GM18520 (cell line): ENCODE data around the gene OPCML.

ENCODE experiments used
- ATAC-seq: cut with Tn5 transposase; IDR thresholded peaks from one replicate; pipeline ENCODE4 v1.9.1; 2021; ENCODE audit not compliant: unreplicated experiment

OPCML gene

GRCh38 chr11:133302056-133302455 lies 230.2 kb downstream of the OPCML start:
- ATAC-seq, result no peak

GRCh38 chr11:133300666-133301065 lies 231.6 kb downstream of the OPCML start:
- no peak for ATAC-seq

DNA sequence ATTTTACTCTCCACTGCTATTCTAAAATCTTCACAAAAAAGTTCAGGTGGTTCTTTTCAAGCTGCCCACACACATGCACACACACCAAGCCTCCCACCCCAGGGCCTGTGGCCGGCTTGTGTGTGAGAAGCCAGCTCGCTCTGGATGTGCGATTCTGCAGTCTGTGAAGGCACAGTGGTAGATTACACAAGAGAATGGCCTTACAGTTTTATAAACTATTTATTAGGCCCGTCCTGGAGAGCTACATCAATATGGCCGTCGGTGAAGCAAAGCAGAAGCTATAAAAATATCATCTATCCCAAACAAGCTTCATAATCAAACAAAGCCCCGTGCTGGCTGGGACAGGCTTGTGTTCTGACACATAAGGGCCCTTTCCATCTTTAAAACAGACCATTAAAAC lies 240.5 kb downstream of the OPCML start:
- ATAC-seq, result no peak

DNA sequence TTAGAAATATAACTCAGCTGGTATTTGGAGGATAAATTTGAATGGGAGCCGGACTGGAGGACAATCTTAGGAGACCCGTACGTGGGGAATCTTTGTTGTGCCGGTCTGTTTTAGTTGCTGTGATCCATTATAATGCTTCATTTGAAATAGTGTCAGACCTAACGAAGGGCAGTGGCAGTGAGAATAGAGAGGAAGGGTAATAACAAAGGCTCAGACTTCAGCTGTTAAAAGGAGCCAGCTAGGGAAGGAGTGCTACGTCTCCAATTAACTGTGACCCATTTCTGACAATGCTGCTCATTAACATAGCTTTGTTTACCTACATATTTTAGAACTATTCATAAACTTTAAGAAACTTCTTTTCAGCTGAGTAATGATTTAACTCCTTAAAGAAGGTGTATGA lies 246.9 kb downstream of the OPCML start:
- no peak for ATAC-seq

DNA sequence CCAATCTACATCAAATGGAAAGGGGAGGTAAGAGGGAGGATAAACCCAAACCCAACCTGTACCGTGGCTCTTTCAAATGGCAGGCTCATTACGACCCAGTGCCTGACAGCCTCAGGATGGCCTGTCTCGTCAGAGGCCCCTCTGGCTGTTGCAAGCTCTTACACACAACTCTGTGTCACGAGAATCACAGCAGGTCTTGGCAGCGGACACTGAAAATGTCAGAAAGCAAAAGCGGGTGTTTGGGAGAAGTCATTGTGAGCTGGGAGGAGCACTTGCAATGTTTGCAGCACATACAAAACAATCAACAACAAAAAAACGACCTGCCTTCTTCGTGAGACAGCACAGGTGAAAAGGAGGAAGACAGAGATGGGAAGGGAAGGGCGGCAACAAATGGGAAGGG lies 248.1 kb downstream of the OPCML start:
- ATAC-seq, result no peak

DNA sequence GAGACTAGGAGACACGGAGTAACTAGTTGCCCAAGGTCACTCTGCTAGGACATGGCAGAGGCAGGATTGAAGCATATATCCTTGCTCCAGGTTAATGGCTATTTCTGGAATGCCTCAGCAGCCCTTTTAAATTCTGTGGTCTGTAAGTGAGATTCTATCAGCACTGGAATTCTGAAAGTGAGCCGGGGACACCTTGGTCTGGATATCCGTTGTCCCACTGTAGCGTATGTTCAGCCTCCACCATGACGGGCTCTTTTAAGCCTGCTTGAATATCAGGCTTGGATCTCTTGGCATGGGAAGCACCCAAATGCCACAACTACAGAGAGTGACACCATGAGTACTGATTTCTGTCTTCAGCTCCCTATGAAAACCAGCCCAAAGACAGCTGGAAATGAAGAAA lies 254.4 kb downstream of the OPCML start:
- ATAC-seq, result no peak

DNA sequence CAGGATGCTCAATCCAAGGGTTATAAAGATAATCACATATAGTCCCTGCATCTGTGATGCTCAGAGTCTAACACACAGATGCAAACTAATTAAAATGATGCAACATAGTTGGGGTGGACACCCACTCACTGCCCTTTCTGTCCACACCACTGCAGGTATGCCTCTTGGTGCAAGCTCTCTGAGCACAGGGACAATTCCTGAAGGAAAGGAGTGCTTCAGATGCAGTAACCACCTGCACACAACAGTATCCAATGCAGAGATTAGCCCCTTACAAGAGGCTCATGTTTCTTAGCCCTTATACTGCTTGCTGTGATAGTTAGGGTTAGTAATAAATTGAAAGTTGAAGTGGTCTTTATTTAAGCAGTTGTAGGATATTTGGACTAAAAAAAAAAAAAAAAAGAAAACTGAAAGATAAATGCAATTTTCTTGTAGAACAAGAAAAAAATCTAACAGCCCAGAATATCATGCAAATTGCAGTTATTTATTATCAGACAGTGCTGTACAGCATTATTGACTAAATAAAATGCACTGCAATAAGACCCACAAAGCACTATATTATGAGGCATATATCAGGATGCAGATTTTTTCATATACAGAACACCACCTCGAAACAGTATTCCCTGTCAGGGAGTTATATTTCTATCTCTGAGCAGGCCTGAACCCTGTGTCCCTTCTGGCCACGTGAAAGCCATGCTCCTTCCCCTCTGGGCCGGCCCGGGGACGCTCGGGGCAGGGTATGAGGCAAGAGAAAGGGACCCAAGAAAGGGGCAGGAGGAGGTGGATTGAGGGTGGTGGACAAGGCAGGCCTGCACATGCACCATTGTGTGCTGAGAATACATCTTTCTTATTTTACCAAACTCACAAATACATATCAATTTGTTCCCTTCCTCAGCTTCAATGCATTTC lies 260.2 kb downstream of the OPCML start:
- no peak for ATAC-seq

DNA sequence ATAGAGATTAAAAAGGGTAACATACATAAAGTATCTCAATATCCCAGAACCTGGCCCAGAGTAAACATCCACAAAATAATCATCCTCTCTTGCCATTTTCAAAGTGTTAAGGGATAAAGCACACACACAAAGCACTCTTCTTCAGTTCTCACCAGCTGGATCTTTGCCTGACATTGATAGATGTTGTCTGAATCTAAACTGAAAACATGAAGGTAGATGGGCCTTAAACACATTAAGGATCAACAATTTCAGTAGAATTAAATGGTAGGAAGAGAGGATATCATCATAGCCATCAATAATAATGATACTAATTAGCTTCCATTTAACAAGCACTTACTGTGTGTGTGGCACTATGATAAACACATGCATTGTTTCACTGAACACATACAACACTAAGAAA lies 261.1 kb downstream of the OPCML start:
- no peak for ATAC-seq

DNA sequence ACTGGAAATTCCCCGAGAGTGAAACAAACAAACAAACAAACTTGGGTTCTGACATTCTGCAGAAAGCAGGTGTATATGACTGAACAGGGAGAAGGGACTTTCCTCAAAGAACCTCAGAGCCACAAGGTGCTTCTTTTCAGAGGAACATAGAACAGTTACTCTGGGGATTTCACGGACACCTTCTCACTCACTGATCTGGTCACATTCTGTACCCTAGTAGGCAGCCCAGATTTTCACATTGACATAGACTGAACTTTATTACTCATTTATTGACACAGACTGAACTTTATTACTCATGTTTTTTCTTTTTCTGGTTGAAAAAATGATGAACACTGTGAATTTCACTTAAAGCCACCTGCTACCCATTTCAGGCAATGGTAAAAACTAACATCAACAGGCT lies 263.0 kb downstream of the OPCML start:
- ATAC-seq, result peak; percentile 95

DNA sequence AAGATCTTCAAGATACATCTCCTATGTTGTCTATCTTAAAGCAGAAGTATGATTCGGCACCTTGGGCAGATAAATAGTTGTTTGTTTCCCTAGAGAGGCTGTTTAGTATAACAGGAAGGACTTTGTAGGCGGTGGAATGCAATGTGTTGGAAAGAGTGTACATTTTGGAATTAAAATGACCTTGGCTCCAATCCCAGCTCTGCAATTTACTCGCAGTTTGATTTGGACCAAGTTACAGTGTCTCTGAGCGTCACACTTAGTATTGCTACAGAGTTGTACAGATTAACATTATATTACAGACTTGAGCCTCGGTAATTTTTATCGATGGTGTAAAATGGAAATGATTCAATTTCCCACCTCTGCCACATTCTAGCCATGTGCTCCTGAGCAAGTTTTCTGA lies 265.3 kb downstream of the OPCML start:
- no peak for ATAC-seq

GRCh38 chr11:133265530-133266035 lies 266.7 kb downstream of the OPCML start:
- no peak for ATAC-seq

DNA sequence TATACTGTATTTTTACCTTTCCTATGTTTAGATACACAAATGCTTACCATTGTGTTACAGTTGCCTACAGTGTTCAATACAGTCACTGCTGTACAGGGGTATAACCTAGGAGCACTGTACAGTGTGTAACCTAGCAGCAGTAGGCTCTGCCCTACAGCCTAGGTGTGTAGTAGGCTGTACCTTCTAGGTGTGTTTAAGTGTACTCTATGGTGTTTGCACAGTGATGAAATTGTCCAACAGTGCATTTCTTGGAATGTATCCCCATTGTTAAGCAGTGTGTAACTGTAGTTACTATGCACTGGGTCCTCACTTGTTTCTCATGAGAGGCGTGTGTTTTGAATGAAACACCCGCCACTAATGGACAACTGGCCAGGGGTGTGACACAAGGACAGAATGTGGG lies 269.0 kb downstream of the OPCML start:
- ATAC-seq, result no peak

DNA sequence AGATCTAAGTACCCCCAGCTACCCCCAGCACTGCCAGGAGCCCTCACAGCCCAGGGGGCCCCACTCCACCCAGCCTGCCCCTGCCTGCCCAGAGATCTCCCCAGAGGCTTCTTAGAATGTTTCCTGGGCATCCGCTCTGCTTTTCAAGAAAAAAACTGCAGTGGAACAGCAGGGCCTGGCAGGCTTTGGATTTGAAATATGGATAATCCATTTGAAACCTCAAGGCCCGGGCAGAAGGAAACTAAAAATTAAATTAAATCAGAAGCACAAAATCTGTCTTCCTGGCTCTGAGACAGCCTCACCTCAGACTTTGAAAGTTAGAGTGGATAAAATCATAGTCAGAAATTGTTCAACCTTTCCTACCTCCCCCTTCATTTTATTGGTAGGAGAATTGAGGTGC lies 273.6 kb downstream of the OPCML start:
- no peak for ATAC-seq

- ATAC-seq, result no peak
Observed at GRCh38 chr11:133254601-133255000, 277.7 kb downstream of the OPCML start.

GRCh38 chr11:133253570-133253969 lies 278.7 kb downstream of the OPCML start:
- no peak for ATAC-seq

- ATAC-seq, result no peak
Observed at GRCh38 chr11:133251841-133252240, 280.5 kb downstream of the OPCML start.

DNA sequence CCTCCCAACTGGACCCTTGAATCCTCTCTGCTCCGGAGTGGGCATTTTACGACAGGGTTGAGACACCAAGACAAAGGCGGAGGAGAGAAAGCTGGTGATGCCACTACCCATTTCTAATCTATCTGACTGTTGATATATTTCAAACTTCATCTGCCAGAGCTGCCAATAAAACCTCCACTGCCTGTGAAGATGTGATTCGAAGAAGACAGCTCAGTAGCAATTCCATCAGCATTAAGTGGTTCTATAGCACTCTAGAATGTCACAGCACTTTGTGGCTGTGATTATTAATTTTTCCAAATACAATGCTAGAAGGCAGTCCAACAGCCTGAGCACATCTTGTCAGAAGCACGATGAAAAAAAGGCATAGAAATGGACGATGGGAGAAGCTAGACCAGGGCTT lies 282.8 kb downstream of the OPCML start:
- ATAC-seq, result no peak

DNA sequence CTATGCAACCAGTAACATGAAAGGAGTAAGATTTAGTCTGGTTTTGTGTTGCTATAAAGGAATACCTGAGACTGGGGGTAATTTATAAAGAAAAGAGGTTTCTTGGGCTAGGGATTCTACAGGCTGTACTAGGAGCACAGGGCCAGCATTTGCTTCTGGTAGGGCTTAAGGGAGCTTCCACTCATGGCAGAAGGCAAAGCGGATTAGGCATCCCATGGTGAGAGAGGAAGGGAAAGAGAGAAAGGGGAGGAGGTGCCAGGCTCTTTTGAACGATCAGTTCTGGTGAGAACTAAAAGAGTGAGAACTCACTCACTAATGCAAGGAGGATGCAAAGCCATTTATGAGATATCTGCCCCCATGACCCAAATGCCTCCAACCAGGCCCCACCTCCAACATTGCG lies 283.2 kb downstream of the OPCML start:
- no peak for ATAC-seq

- ATAC-seq, result no peak
Observed at GRCh38 chr11:133243832-133244231, 288.5 kb downstream of the OPCML start.

GRCh38 chr11:133240908-133241655 lies 291.2 kb downstream of the OPCML start:
- ATAC-seq, result no peak

DNA sequence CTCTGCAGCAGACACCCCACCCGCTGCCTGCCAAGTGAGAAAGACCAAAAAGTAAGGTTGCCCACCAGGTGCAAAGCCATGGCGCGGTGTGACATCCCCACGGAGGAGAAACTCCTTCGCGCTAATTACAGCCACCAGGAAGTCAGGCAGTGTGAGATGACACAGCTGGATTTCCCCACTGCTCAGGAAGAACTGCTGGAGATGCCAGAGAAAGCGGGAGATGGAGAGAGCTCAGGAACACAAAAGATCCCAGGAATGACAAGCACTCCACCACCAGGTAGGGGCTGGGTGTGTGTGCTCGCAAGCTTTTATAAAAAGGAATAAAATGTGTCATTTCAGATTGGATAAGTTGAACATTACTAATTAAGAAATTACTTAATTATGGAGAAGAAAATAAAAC lies 292.7 kb downstream of the OPCML start:
- no peak for ATAC-seq

DNA sequence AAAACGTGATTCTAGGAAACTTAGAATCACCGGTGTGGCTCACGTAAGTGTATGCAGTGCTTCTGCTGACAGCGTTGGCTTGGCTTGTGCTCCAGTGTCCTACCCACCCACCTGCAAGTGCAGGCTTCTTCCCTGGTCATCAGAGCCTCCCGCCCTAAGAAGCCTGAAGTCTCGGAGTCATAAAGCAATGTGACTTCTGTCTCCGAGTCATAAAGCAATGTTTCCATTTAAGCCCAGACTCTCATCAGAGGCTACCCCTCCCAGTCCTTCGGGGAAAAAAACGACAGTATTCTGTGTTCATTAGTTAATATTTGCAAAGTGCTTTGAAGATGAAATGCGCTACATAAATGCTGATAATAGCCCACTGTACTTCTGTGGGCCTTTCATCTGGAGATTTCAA lies 293.8 kb downstream of the OPCML start:
- no peak for ATAC-seq
